Left forelimb (tissue), 1 donor: ENCODE results near the gene NKAPD1.
"Not testable (repeated sequence)": the region's sequence is repeated elsewhere in the genome, so short reads cannot be mapped to it uniquely, and the experiment has no call there.

Experiments
- DNase-seq: peaks from one replicate; pipeline ENCODE4 v3.0.0-alpha.2; 2018; ENCODE audit warnings: low spot score

NKAPD1 gene

DNA sequence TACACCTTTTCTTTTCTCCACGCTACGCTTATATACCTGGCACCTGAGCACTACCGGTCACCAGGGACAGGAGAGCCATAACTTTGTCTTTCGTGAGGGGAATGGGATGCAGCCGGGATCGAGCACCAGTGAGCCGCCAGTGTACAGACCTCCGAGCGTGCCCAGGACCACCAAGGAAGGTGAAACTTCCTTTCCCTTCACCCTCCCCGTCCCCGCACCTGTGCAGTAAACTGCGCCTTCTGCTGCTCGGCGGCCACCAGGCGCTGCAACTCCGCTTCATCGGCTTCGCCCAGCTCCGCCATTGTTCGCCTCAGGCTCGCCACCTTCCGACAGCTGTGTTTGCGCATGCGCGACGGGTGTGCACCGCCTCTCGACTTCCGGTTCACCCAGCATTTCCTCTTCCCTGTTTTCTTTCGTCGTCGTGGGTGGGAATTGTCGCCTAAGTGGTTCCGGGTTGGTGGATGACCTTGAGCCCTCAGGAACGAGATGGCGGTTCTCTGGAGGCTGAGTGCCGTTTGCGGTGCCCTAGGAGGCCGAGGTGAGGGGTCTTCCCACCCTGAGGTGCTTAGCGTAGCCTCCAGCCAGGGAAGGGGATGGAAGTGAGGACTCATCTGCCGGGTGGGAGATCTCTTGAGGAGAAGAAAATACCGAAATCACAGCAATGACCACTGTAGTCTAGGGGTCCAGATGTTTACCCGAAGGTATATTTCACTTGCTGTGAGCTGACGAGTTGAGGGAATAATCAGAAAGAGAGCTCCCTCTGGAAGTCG, 12.5 kb downstream of the NKAPD1 start, which contains the start of the genes SDHD and TIMM8B:
Gene SDHD, plus strand, starts transcription at position 452 of the 770 bp plus-strand sequence. Its CDS starts 35 bp downstream, at position 487.
Gene TIMM8B, minus strand, starts transcription at position 335 of the 770 bp plus-strand sequence. Its CDS starts 33 bp downstream, at position 302.
- peak; percentile 95 for DNase-seq

DNA sequence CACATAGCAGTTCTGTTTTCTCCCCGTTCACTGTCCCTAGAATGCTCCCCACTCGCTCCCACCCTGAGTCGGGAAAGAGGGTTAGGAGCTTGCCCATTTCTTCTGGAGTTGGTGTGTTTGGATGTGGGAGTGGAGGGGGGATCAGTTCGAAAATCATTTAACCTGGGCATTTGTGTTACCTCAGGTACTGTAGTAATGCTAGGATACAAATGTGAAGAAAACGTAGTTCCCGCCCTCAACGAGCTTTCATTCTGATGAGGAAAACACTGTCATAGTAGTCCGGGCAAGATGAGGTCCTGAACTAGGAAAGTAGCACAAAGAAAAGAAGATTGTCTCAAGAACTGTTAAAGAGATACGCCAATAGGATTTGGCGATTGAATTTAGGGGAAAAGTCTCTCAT, 13.1 kb downstream of the NKAPD1 start:
- DNase-seq = no peak

DNA sequence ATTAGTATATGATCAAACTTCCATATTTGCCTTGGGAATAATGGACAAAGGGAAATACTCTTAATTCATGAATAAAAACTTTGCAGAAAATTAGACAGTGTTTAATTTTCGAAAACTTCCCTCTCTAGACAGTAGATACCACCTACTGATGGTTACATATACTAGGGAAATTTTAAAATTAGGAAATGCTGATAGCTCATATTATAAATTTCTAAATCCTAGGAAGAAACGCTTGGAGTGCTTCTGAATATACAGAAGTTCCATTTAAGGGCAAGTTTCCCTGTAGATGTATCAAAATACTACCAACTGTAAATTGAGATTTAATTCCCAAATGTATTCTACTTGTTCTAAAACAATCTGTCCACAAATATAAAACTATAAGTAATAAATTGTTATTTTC, 21.2 kb downstream of the NKAPD1 start:
- DNase-seq = not testable (repeated sequence)

DNA sequence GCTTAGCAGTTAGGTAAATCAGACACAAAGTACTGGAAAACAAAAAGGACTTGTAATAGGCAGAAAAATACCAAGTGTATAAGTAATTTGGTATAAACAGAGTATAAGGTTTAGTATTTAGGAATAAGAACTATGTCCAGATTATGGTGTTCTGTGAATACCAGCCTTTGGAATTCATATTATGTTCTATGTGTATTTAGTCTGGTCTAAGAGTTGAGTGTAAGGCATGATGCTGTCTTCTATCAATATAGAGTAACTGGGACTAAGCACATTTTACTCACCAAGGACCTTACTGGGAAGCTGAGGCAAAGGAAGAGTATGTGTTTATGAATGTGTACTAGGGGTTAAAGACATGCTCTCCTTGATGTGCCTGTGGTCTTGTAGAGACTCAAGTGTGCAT, 22.1 kb downstream of the NKAPD1 start:
- no peak for DNase-seq

DNA sequence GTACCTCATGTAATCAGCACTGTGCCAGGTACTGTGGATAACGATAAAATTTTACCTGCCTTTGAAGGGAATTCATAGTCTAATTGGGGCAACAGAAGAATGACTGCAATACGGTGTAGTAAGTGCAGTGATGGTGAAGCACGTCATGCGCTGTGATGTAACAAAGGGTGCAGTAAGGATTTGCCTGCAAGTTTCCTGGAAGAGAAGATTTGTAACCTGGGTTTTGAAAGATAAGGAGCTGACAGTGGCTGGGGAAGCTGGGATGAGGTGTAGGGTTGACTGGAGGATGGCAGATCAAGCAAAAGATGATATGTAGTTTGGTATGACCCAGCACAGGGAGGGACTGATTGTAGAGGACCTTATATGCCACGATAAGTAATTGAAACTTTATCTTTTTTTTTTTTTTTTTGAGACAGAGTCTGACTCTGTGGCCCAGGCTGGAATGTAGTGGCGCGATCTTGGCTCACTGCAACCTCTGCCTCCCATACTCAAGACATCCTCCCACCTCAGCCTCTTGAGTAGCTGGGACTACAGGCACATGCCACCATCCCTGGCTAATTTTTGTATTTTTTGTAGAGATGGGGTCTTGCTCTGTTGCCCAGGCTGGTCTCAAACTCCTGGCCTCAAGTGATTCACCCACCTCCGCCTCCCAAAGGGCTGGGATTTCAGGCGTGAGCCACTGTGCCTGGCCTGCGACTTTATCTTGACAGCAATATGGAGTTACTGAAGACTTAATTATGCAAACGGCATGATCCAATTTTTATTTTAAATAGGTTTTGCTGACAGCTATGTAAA, 23.8 kb downstream of the NKAPD1 start:
- no peak for DNase-seq

GRCh38 chr11:112100462-112100861, 26.4 kb downstream of the NKAPD1 start:
- no peak for DNase-seq

- no peak for DNase-seq
These were observed 29.3 kb downstream of the NKAPD1 start for GRCh38 chr11:112103446-112103845.

- no peak for DNase-seq
These were observed 32.0 kb downstream of the NKAPD1 start for GRCh38 chr11:112106070-112106469.

- no peak for DNase-seq
These were observed 39.7 kb downstream of the NKAPD1 start for GRCh38 chr11:112113539-112114457.

- no peak for DNase-seq
These were observed 40.4 kb downstream of the NKAPD1 start for GRCh38 chr11:112114460-112114859.

DNA sequence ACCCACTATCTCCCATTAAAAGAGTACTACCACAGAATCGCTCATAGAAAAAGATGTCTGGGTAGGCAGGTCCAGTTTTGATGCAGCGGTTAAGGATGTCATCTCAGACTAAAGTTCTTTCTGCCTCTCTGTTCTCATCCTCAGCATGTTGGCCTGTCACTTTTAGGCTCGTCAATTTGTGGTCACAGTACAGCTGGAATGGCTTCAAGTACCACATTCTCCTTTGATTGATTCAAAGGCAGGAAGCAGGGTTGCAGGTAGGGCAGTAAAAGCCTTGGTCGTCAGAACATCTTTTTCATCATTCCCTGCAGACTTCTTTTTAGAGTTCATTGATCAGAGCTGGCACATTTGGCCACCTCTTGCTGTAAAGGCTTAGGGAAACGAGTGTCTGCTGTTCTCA, 41.3 kb downstream of the NKAPD1 start:
- no peak for DNase-seq

- no peak for DNase-seq
These were observed 44.1 kb downstream of the NKAPD1 start for GRCh38 chr11:112118176-112118575.

DNA sequence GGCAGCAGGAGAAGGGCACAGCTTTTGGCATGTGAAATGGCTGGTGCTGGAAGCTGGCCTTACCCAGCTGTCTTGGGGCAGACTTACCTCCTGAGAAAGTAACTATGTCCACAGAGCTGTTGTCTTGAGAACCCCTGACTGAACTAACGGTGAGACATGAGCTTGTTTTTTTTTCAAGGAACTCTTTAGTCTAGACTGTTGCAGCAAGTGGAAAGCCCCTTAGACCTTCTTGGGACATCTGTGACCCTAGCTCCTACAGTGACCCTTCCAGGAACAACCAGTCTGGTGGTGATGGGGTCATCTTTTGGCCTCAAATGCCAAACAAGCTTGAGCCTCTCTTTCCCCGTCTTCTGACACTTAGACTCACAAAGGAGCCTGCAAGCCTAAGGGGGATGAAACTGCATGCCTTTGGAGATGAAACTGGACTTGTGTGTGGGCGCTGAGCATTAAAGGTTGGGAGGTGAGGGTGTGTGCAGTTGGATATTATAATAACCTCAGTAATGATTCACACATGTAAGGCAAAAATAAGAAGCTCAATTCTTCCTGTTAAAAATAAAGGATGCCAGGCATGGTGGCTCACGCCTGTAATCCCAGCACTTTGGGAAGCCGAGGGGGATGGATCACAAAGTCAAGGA, 48.0 kb downstream of the NKAPD1 start:
- no peak for DNase-seq

GRCh38 chr11:112123129-112123528, 49.0 kb downstream of the NKAPD1 start:
- no peak for DNase-seq

GRCh38 chr11:112127056-112127455, 53.0 kb downstream of the NKAPD1 start:
- DNase-seq = no peak

GRCh38 chr11:112128483-112129121, 54.5 kb downstream of the NKAPD1 start:
- DNase-seq = no peak

- DNase-seq = no peak
These were observed 55.6 kb downstream of the NKAPD1 start for GRCh38 chr11:112129656-112130055.

- DNase-seq = no peak
These were observed 58.6 kb downstream of the NKAPD1 start for GRCh38 chr11:112132737-112133136.

DNA sequence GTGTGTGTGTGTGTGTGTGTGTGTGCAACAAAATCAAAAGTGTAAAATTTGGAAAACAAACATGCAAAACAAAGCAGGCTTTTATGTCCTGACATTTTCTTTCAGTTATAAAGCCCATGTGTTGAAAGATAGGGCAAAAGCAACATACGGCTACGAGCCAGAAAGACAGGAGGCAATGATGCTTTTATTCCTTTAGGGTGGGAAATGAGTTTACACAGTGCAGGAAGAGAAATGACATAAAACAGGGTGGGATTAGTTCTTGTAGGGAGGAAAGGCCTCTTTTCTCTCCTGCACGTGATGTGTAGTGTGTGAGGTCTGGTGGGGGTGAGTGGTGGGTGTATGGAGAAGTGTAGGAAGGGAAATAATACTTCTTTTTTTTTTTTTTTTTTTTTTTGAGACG, 60.4 kb downstream of the NKAPD1 start:
- DNase-seq = no peak
